ENCODE measurements around the gene ARMC2. TPM values are rescaled to one million over a fixed set of nuclear protein-coding genes. Genes with fewer than 3 reads are reported as not detected.
"Not testable (repeated sequence)": the region's sequence is repeated elsewhere in the genome, so short reads cannot be mapped to it uniquely, and the experiment has no call there.

ARMC2 gene
- total and polyA plus RNA-seq, 8 donors = 1.4 to 4.1 (median 2.4) TPM

- no peaks in the 10 kb centered on the region for H3K36me3 ChIP-seq
- H3K27me3 ChIP-seq = no peaks in the 10 kb centered on the region
- TF ChIP-seq CTCF (IDR thresholded peaks at IDR 0.05) = no peak
- peak in 3 of 4 donors; percentile 52 to 57 (median 53) for ATAC-seq
- no peak for DNase-seq
- H3K27ac ChIP-seq = no peak overlapping the region
- no peak for FAIRE-seq
- intact Hi-C loops (cut with DNase I) = no loop called here
- WGBS, 2 donors = 87 to 88% methylated on average over 9 of the region's 9 CpGs
- no peak overlapping the region for H3K4me3 ChIP-seq
- peaks cover 0 to 4% (median 3%) of the 10 kb centered on the region in 3 donors for H3K4me1 ChIP-seq
- H3K9me3 ChIP-seq = no peaks in the 10 kb centered on the region
These were observed 73.5 kb downstream of the ARMC2 start for GRCh38 chr6:108921547-108922361.

DNA sequence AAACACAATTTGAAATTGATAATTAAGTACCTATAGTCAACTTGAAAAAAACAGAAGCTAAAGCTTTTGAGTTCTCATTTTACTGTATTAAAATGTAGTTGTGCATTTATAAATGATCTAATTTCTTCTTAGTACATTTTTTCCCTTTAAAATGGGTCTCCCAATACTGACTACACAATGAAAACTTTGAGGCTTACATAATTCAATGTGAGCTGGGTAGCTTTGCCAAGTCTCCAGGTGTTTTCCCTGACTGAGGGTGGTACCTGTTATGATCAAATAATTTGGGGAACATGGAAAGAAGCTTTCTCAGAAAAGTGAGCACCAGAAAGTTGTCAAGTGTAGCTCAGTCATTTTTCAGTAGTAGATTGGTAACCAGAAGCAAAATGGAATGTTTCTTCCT is 74.3 kb downstream of the ARMC2 start:
- Histone ChIP-seq H3K9me3 (no peaks in the 10 kb centered on the region), H3K4me3 (no peak overlapping the region), H3K27ac (no peak overlapping the region), H3K36me3 (no peaks in the 10 kb centered on the region), H3K27me3 (no peaks in the 10 kb centered on the region), H3K4me1 (peaks cover 0 to 4% (median 3%) of the 10 kb centered on the region in 3 donors)
- intact Hi-C loops (cut with DNase I) = no loop called here
- ATAC-seq = peak; percentile 33 to 77 (median 64)
- DNase-seq = no peak
- FAIRE-seq = no peak
- no peak for TF ChIP-seq CTCF (IDR thresholded peaks at IDR 0.05)

DNA sequence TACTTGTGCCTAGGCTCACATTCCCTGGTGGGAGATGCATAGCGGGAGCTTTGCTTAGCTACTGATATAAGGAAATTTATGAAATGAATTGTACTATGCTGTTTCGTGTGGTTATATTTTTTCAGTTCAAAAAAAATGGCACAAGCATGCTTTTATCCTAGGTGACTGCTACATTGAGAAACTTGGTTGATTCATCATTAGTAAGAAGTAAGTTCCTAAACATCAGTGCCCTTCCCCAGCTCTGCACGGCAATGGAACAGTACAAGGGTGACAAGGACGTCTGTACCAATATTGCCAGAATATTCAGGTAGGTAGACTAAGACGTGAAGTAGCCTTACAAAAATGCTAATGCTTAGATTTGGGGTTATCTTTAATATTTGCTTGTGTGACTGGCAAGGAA is 79.7 kb downstream of the ARMC2 start:
- intact Hi-C loops (cut with DNase I) = no loop called here
- DNase-seq (no peak), ATAC-seq (no peak), FAIRE-seq (no peak)
- Histone ChIP-seq H3K9me3 (no peaks in the 10 kb centered on the region), H3K4me3 (no peak overlapping the region), H3K36me3 (no peaks in the 10 kb centered on the region), H3K27ac (no peak overlapping the region), H3K4me1 (no peaks in the 10 kb centered on the region), H3K27me3 (no peaks in the 10 kb centered on the region)
- TF ChIP-seq CTCF (IDR thresholded peaks at IDR 0.05) = no peak
- WGBS, 2 donors = 79 to 84% methylated on average over 5 of the region's 5 CpGs

GRCh38 chr6:108928650-108929049 is 80.4 kb downstream of the ARMC2 start:
- no peak for TF ChIP-seq CTCF (IDR thresholded peaks at IDR 0.05)
- Histone ChIP-seq H3K27ac (no peak overlapping the region), H3K9me3 (no peaks in the 10 kb centered on the region), H3K36me3 (no peaks in the 10 kb centered on the region), H3K4me1 (no peaks in the 10 kb centered on the region), H3K4me3 (no peak overlapping the region), H3K27me3 (no peaks in the 10 kb centered on the region)
- intact Hi-C loops (cut with DNase I) = no loop called here
- WGBS, 2 donors = 93% methylated on average over 4 of the region's 4 CpGs
- DNase-seq = no peak
- no peak for ATAC-seq
- FAIRE-seq = no peak

DNA sequence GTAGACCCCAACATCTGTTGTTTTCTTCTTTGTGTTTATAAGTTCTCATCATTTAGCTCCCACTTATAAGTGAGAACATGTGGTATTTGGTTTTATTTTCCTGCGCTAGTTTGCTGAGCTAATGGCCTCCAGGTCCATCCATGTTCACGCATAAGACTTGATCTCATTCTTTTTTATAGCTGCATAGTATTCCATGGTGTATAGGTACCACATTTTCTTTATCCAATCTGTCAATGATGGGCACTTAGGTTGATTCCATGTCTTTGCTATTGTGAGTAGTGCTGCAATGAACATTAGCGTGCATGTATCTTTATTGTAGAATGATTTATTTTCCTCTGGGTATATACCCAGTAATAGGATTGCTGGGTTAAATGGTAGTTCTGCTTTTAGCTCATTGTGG is 82.9 kb downstream of the ARMC2 start:
- H3K4me3 ChIP-seq; DNase-seq; H3K36me3 ChIP-seq; ATAC-seq; H3K9me3 ChIP-seq; H3K4me1 ChIP-seq; intact Hi-C loops (cut with DNase I); H3K27me3 ChIP-seq; H3K27ac ChIP-seq; FAIRE-seq: not testable (repeated sequence)
- 95 to 100% methylated on average over 3 of the region's 3 CpGs for WGBS, 2 donors
